Astrocyte (in vitro differentiated cells and primary cell): Measurements from ENCODE around the gene SUN3. TPM values are rescaled to one million over a fixed set of nuclear protein-coding genes. Genes with fewer than 3 reads are reported as not detected.
A peak's percentile ranks its signal among the peaks of the same experiment; 100 is the strongest.

Experiments
- DNase-seq: peaks from one replicate; pipeline ENCODE4 v3.0.0-alpha.2; 2010; ENCODE audit warnings: low read depth
- FAIRE-seq: peaks from 2 replicates; lab custom pipeline; 2011; peaks lifted over from hg19 to GRCh38; lab: Jason Lieb, UNC
- H2AFZ ChIP-seq: 2 replicates; pipeline ENCODE4 v1.6.0; 2012; ENCODE audit warnings: low read depth, low read length, inconsistent platforms
- H3K27ac ChIP-seq: 2 replicates; pipeline ENCODE4 v1.5.1; 2011; ENCODE audit warnings: low read depth, low read length, inconsistent platforms
- H3K27me3 ChIP-seq: 2 replicates; pipeline ENCODE4 v1.6.0; 2011; ENCODE audit warnings: low read length, inconsistent platforms; ENCODE audit not compliant: insufficient read depth
- H3K36me3 ChIP-seq: 2 replicates; pipeline ENCODE4 v1.5.1; 2011; ENCODE audit warnings: low read length, inconsistent platforms; ENCODE audit not compliant: insufficient read depth
- H3K4me1 ChIP-seq: 2 replicates; pipeline ENCODE4 v1.5.1; 2011; ENCODE audit warnings: low read length, inconsistent platforms; ENCODE audit not compliant: insufficient read depth
- H3K4me2 ChIP-seq: 2 replicates; pipeline ENCODE4 v1.6.0; 2012; ENCODE audit warnings: low read length, inconsistent platforms
- H3K4me3 ChIP-seq: 2 replicates; pipeline ENCODE4 v1.5.1; 2011; ENCODE audit warnings: low read depth, mild to moderate bottlenecking, low read length, inconsistent platforms; ENCODE audit not compliant: insufficient read depth
- H3K79me2 ChIP-seq: 2 replicates; pipeline ENCODE4 v1.6.0; 2012; ENCODE audit warnings: mild to moderate bottlenecking, low read length, inconsistent platforms; ENCODE audit not compliant: insufficient read depth
- H3K9ac ChIP-seq: 2 replicates; pipeline ENCODE4 v1.6.0; 2012; ENCODE audit warnings: mild to moderate bottlenecking, low read length, inconsistent platforms
- H3K9me3 ChIP-seq: 2 replicates; pipeline ENCODE4 v1.5.1; 2012; ENCODE audit warnings: low read depth, mild to moderate bottlenecking, low read length, inconsistent platforms; ENCODE audit not compliant: insufficient read depth
- H4K20me1 ChIP-seq: 2 replicates; pipeline ENCODE4 v1.6.0; 2012; ENCODE audit warnings: low read length, inconsistent platforms; ENCODE audit not compliant: insufficient read depth
- H3K27ac Mint-ChIP-seq: one replicate; pipeline ENCODE4 v1.8.0; 2021; ENCODE audit warnings: mild to moderate bottlenecking, mixed read lengths; ENCODE audit not compliant: unreplicated experiment
- H3K27me3 Mint-ChIP-seq: one replicate; pipeline ENCODE4 v1.8.0; 2021; ENCODE audit warnings: low read depth, mixed read lengths; ENCODE audit not compliant: unreplicated experiment
- H3K36me3 Mint-ChIP-seq: one replicate; pipeline ENCODE4 v1.8.0; 2021; ENCODE audit warnings: low read depth, mixed read lengths; ENCODE audit not compliant: unreplicated experiment
- H3K4me1 Mint-ChIP-seq: one replicate; pipeline ENCODE4 v1.8.0; 2021; ENCODE audit warnings: low read depth, mixed read lengths; ENCODE audit not compliant: unreplicated experiment
- H3K4me3 Mint-ChIP-seq: one replicate; pipeline ENCODE4 v1.8.0; 2021; ENCODE audit warnings: mild to moderate bottlenecking, moderate library complexity, mixed read lengths; ENCODE audit not compliant: unreplicated experiment
- H3K9me3 Mint-ChIP-seq: one replicate; pipeline ENCODE4 v1.8.0; 2021; ENCODE audit warnings: mild to moderate bottlenecking, mixed read lengths; ENCODE audit not compliant: unreplicated experiment
- EZH2 ChIP-seq: IDR thresholded peaks from 2 replicates; pipeline ENCODE4 v1.6.1; 2012; ENCODE audit warnings: mild to moderate bottlenecking, low read length, inconsistent platforms; ENCODE audit not compliant: insufficient read depth
- total RNA-seq: library from RNA; stranded (reverse); gene quantifications from 2 replicates; pipeline ENCODE4 v1.2.1, GENCODE V29; 2021
- TF ChIP-seq, protein P1 (sequence below): IDR thresholded peaks from 2 replicates; pipeline ENCODE4 v1.5.1; 2011; ENCODE audit warnings: low read depth, mild to moderate bottlenecking, inconsistent platforms, low read length, moderate library complexity; ENCODE audit not compliant: insufficient read depth

SUN3 gene
- total RNA-seq, 1 donor from 2014 or later: not detected

DNA sequence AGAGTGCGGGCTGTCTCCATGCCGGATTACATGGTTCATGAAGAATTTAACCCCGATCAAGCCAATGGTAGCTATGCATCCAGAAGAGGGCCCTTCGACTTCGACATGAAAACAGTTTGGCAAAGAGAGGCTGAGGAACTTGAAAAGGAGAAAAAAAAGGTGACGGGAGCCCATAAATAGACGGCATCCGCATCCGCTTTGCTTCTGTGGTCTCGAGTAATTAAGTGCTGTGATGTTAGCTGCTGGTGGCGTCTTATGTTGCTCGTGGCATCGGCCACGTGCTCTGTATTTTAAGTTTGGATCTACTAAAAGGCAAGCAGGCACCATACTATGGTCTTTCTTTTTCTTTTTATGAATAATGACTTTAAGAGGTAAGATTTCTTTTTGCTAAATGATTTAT, 17.6 kb upstream of the SUN3 start:
- H3K9me3 Mint-ChIP-seq: no peaks in the 10 kb centered on the region
- Histone ChIP-seq H2AFZ (peak overlapping the region; percentile 13), H3K4me2 (no peak overlapping the region), H3K4me1 (peaks cover 8% of the 10 kb centered on the region), H3K36me3 (no peaks in the 10 kb centered on the region), H3K27ac (no peak overlapping the region), H3K27me3 (no peaks in the 10 kb centered on the region), H3K4me3 (no peak overlapping the region), H3K9me3 (no peaks in the 10 kb centered on the region), H4K20me1 (no peaks in the 10 kb centered on the region), H3K9ac (no peak overlapping the region), H3K79me2 (no peaks in the 10 kb centered on the region)
- TF ChIP-seq, protein P1, sequence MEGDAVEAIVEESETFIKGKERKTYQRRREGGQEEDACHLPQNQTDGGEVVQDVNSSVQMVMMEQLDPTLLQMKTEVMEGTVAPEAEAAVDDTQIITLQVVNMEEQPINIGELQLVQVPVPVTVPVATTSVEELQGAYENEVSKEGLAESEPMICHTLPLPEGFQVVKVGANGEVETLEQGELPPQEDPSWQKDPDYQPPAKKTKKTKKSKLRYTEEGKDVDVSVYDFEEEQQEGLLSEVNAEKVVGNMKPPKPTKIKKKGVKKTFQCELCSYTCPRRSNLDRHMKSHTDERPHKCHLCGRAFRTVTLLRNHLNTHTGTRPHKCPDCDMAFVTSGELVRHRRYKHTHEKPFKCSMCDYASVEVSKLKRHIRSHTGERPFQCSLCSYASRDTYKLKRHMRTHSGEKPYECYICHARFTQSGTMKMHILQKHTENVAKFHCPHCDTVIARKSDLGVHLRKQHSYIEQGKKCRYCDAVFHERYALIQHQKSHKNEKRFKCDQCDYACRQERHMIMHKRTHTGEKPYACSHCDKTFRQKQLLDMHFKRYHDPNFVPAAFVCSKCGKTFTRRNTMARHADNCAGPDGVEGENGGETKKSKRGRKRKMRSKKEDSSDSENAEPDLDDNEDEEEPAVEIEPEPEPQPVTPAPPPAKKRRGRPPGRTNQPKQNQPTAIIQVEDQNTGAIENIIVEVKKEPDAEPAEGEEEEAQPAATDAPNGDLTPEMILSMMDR: no peak
- no peak for TF ChIP-seq EZH2
- H3K4me1 Mint-ChIP-seq: peaks cover 23% of the 10 kb centered on the region
- H3K27me3 Mint-ChIP-seq: peaks cover 6% of the 10 kb centered on the region
- no peaks in the 10 kb centered on the region for H3K36me3 Mint-ChIP-seq
- no peak overlapping the region for H3K27ac Mint-ChIP-seq
- DNase-seq: no peak
- no peak for FAIRE-seq
- H3K4me3 Mint-ChIP-seq: no peak overlapping the region

DNA sequence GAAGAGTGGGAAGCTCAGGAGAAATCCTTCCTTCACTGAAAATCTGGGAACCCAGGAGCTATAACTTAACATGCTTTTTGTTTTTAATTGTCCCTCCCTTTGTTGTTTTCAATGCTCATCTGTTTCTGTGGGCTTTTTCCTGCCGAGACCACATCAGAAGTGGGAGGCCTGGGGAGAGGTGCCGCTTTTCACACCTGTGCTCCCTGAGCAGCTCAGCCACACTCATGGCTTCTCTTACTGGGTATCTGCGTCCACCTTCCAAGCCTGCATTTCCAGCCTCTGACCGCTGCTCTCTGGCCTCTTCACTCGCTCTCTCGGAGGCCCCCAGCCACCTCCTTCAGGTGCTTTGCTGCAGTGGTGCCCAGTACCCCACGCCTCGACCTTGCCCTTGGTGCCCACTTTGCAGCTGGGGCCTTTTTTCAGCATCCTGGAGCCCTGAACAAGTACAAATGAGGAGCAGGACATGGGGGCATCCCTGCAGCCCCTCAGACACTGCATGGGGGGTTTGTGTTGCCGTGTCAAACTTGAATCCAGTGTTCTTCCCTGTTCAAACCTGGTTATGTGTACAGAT, 16.4 kb upstream of the SUN3 start:
- FAIRE-seq: no peak
- H3K4me1 ChIP-seq: peaks cover 15% of the 10 kb centered on the region
- no peaks in the 10 kb centered on the region for H3K9me3 ChIP-seq
- Mint-ChIP-seq H3K4me3 (no peak overlapping the region), H3K36me3 (no peaks in the 10 kb centered on the region), H3K9me3 (no peaks in the 10 kb centered on the region), H3K4me1 (peaks cover 32% of the 10 kb centered on the region), H3K27me3 (peaks cover 6% of the 10 kb centered on the region), H3K27ac (no peak overlapping the region)
- no peaks in the 10 kb centered on the region for H3K36me3 ChIP-seq
- no peaks in the 10 kb centered on the region for H4K20me1 ChIP-seq
- H3K4me2 ChIP-seq: no peak overlapping the region
- DNase-seq: no peak
- no peak overlapping the region for H2AFZ ChIP-seq
- H3K27me3 ChIP-seq: no peaks in the 10 kb centered on the region
- no peak for TF ChIP-seq EZH2
- TF ChIP-seq, protein P1: no peak
- no peak overlapping the region for H3K4me3 ChIP-seq
- no peak overlapping the region for H3K27ac ChIP-seq
- no peak overlapping the region for H3K9ac ChIP-seq
- H3K79me2 ChIP-seq: no peaks in the 10 kb centered on the region

DNA sequence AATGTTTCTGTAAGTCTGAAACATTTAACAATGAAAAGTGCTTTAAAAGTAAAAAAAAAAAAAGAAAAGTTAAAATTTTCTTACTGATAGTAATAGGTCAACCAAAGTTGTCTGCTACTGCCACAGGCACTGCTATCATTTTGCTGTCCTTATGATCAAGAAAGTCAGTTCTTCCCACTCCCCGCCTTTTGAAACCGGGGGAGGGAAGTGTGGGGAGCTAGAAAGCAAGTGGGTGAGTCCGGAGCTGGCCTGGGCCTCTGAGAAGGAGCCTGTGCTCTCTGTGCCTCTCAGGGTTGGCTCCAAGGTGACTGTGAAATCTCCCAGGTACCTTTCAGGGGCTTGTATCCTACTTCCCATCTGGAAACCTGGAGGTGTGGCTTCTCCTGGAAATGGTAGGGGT, 13.7 kb upstream of the SUN3 start:
- Mint-ChIP-seq H3K27ac (no peak overlapping the region), H3K36me3 (no peaks in the 10 kb centered on the region), H3K27me3 (peaks cover 10% of the 10 kb centered on the region), H3K9me3 (no peaks in the 10 kb centered on the region), H3K4me3 (no peak overlapping the region), H3K4me1 (peaks cover 22% of the 10 kb centered on the region)
- no peaks in the 10 kb centered on the region for H3K36me3 ChIP-seq
- no peaks in the 10 kb centered on the region for H4K20me1 ChIP-seq
- TF ChIP-seq, protein P1: no peak
- TF ChIP-seq EZH2: no peak
- no peaks in the 10 kb centered on the region for H3K9me3 ChIP-seq
- H3K9ac ChIP-seq: no peak overlapping the region
- no peak overlapping the region for H3K4me2 ChIP-seq
- H2AFZ ChIP-seq: peak overlapping the region; percentile 30
- H3K79me2 ChIP-seq: no peaks in the 10 kb centered on the region
- no peaks in the 10 kb centered on the region for H3K27me3 ChIP-seq
- no peak for DNase-seq
- FAIRE-seq: no peak
- H3K4me1 ChIP-seq: peaks cover 15% of the 10 kb centered on the region
- H3K4me3 ChIP-seq: no peak overlapping the region
- H3K27ac ChIP-seq: no peak overlapping the region
